Body of pancreas (tissue), 4 donors: ENCODE measurements around the gene NR1H2.

Experiments used
- CTCF ChIP-seq, 7 experiments: fragments of 450-650 bp in 4 of 7; fragments of 200-600 bp in 3 of 7; sonication (generic) in 3 of 7; IDR thresholded peaks; one replicate each; pipeline ENCODE4 v1.5.1; 2016 to 2019; ENCODE audit warnings: antibody characterized with exemption in 7 of 7
- POLR2A ChIP-seq, 3 donors: fragments of 450-650 bp; IDR thresholded peaks; one replicate each; pipeline ENCODE4 v1.6.1; 2016; ENCODE audit warnings: antibody characterized with exemption in 3 of 3, mild to moderate bottlenecking in 2 of 3

DNA sequence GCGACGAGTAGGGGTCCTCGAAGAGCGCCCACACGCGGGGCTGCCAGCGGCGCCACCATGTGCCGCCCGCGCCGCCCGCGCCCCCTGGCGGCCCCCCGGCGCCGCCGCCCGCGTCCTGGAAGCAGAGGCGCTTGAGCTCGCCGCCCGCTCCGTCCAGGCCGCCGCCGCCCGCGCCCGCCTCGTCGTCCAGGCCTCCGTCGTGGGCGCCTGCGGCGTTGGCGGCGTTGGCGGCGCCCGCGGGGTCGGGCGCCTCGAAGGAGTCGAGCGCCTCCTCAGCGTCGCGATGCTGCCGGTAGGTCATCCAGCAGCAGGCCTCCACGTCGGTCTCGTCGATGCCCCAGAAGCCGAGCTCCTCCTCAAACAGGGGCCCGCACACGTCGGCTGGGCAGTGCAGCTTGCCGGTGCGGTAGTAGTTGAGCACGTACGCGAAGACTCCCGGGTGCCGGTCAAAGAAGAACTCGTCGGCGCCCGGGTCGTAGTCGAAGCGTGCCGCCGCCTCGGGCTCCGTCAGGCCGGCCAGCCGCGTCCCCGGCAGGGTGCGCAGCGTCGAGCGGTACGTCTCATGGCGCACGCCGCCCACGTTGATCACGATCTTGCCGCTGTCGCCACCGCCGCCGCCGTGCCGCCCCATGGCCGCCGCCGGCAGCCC lies 47.9 kb upstream of the NR1H2 start:
- TF ChIP-seq CTCF (IDR thresholded peaks at IDR 0.05) (peak in 3 of 7 experiments; percentile 32 to 42 (median 32)), POLR2A (IDR thresholded peaks at IDR 0.05) (no peak)
